ENCODE measurements around the gene SEPSECS. TPM values are rescaled to one million over a fixed set of nuclear protein-coding genes. Genes with fewer than 3 reads are reported as not detected.
A peak's percentile ranks its signal among the peaks of the same experiment; 100 is the strongest.

Gene SEPSECS
- total RNA-seq = 1 to 10 TPM; 3.9 to 6.7 (median 4.7) TPM

GRCh38 chr4:25159837-25160713 lies at the start of gene SEPSECS:
TSS of gene SEPSECS (minus strand) at chr4:25160449. CDS start at chr4:25160369, 80 bp downstream.
- Histone ChIP-seq H3K4me1 (peaks cover 22 to 23% of the 10 kb centered on the region in 2 donors), H3K36me3 (peaks cover 0 to 6% of the 10 kb centered on the region in 2 donors), H3K4me3 (peak within 1 kb of the TSS; percentile 78 to 98 (median 82)), H3K9me3 (no peaks in the 10 kb centered on the region), H3K27ac (peak within 1 kb of the TSS; percentile 91 to 96 (median 93)), H3K27me3 (no peaks in the 10 kb centered on the region)
- DNase-seq = peak; percentile 96 to 97
- peak; percentile 97 for ATAC-seq
- in situ Hi-C loops (cut with MboI; ENCODE audit: low sequenced_read_pairs in 4 of 4) = loop anchor here in 2 of 4 donors (10.0 to 25.0 kb wide), 2 partner anchors 152 to 155 kb away; partner anchors contain the start of gene ZCCHC4 (in 2 of the 2)
- intact Hi-C loops (cut with DNase I; ENCODE audit: low total_unique reads) = loop anchor here (1.0 to 5.0 kb wide), 5 partner anchors 13 to 1697 kb away; partner anchors contain the start of genes ANAPC4 and ZCCHC4
- peak in 1 of 2 donors; percentile 59 for TF ChIP-seq POLR2A (IDR thresholded peaks at IDR 0.05)
- no peak for TF ChIP-seq CTCF (IDR thresholded peaks at IDR 0.05 in 4 of 5, conservative IDR thresholded peaks at IDR 0.05 in 1 of 5)

GRCh38 chr4:25209702-25210101 lies 49.5 kb upstream of the SEPSECS start:
- Histone ChIP-seq H3K36me3 (no peaks in the 10 kb centered on the region), H3K9me3 (no peaks in the 10 kb centered on the region), H3K27ac (no peak overlapping the region), H3K27me3 (no peaks in the 10 kb centered on the region), H3K4me1 (no peaks in the 10 kb centered on the region), H3K4me3 (no peak overlapping the region)
- DNase-seq (no peak), ATAC-seq (no peak)
- intact Hi-C loops (cut with DNase I; ENCODE audit: low total_unique reads) = no loop called here
- in situ Hi-C loops (cut with MboI; ENCODE audit: low sequenced_read_pairs in 4 of 4) = no loop called here
- TF ChIP-seq CTCF (IDR thresholded peaks at IDR 0.05 in 4 of 5, conservative IDR thresholded peaks at IDR 0.05 in 1 of 5) = no peak
- no peak for TF ChIP-seq POLR2A (IDR thresholded peaks at IDR 0.05)

- no peaks in the 10 kb centered on the region for H3K9me3 ChIP-seq
- in situ Hi-C loops (cut with MboI; ENCODE audit: low sequenced_read_pairs in 4 of 4) = no loop called here
- no peaks in the 10 kb centered on the region for H3K36me3 ChIP-seq
Observed at GRCh38 chr4:25207997-25208396, 47.7 kb upstream of the SEPSECS start.

GRCh38 chr4:25198713-25199112 lies 38.5 kb upstream of the SEPSECS start:
- no peak overlapping the region for H3K4me3 ChIP-seq
- in situ Hi-C loops (cut with MboI; ENCODE audit: low sequenced_read_pairs in 4 of 4) = no loop called here
- ATAC-seq = no peak

More at GRCh38 chr4:25207997-25208396, 47.7 kb upstream of the SEPSECS start:
- no peak overlapping the region for H3K4me3 ChIP-seq
- H3K4me1 ChIP-seq = no peaks in the 10 kb centered on the region
- TF ChIP-seq POLR2A (IDR thresholded peaks at IDR 0.05) (no peak), CTCF (IDR thresholded peaks at IDR 0.05 in 4 of 5, conservative IDR thresholded peaks at IDR 0.05 in 1 of 5) (no peak)
- no peak for ATAC-seq
- H3K27me3 ChIP-seq = no peaks in the 10 kb centered on the region
- no peak overlapping the region for H3K27ac ChIP-seq
- DNase-seq = no peak
- intact Hi-C loops (cut with DNase I; ENCODE audit: low total_unique reads) = no loop called here

More at GRCh38 chr4:25198713-25199112, 38.5 kb upstream of the SEPSECS start:
- Histone ChIP-seq H3K9me3 (no peaks in the 10 kb centered on the region), H3K27ac (no peak overlapping the region), H3K4me1 (no peaks in the 10 kb centered on the region), H3K27me3 (no peaks in the 10 kb centered on the region), H3K36me3 (peaks cover 0 to 3% of the 10 kb centered on the region in 2 donors)
- TF ChIP-seq POLR2A (IDR thresholded peaks at IDR 0.05) (no peak), CTCF (IDR thresholded peaks at IDR 0.05 in 4 of 5, conservative IDR thresholded peaks at IDR 0.05 in 1 of 5) (no peak)
- DNase-seq = no peak
- intact Hi-C loops (cut with DNase I; ENCODE audit: low total_unique reads) = no loop called here
